C4-2B (cell line): ENCODE measurements around the gene ZNF592.

ENCODE experiments used
- CTCF ChIP-seq: fragments of 450-650 bp; conservative IDR thresholded peaks from 2 replicates; pipeline ENCODE4 v1.5.1; 2017; ENCODE audit warnings: mild to moderate bottlenecking
- ZFX ChIP-seq: fragments of 450-650 bp; IDR thresholded peaks from 2 replicates; pipeline ENCODE4 v1.6.1; 2017

- TF ChIP-seq ZFX (no peak), CTCF (no peak)
Observed at GRCh38 chr15:84784262-84784661, 35.9 kb downstream of the ZNF592 start.
